HG02885 (cell line): ENCODE results near the gene ADGRV1.

Experiments
- ATAC-seq: cut with Tn5 transposase; IDR thresholded peaks from one replicate; pipeline ENCODE4 v1.9.1; 2021; ENCODE audit warnings: mild to moderate bottlenecking; ENCODE audit not compliant: unreplicated experiment, poor library complexity

The ADGRV1 gene

DNA sequence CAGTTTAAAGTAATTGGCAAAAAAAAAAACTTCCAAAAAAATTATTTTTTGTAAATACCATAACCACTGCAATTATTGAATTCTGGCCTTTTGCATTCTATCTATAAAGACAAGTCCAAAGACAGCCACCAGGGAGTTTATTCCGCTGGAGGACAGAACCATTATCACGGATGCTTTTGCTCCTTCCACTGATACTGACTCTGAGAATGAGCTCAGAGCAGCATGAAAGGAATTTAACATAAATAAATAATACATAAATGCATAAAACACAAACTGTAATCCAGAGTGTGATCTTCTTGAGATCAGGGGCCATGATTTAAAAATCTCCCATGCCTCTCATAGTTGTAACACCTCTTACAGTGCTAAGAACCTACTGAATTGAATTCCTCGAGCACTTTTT lies 559.8 kb downstream of the ADGRV1 start:
- no peak for ATAC-seq

DNA sequence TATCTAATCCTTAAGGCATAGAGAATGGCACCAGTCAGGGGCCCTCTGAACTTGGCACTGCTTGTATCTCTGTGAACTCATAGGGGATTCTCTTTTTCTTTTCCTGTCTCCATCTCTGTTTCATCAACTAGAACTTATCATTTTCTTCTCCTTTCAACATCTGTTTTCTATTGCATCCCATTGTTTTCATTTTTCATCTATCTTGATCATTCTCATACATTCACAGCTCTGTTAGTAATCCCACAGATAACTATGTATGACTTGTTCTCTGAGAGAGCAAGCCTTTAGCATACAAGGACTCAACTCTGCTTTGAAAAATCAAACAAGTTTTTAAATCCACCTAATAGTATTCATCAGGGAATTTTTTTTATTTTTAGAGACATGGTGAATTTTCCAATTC lies 560.2 kb downstream of the ADGRV1 start:
- ATAC-seq: no peak

DNA sequence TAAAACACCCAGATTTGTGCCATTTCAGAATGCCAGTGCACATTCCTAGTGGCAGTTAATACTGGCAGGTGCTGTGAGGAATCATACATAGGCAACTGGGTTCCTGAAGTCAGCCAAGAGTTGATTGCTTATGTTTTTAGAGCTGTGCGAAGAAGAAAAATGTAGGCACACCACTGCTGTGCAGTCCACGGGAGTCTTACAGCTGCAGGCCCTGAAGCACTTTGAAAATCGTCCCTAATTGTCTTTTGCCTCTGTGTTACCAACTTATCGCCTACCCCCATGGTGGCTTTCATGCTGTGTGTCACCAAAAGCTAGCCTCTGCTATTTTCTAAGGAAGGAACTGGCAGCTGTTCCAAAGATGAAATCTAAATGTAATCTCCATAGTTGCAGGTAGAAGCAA lies 560.6 kb downstream of the ADGRV1 start:
- no peak for ATAC-seq

DNA sequence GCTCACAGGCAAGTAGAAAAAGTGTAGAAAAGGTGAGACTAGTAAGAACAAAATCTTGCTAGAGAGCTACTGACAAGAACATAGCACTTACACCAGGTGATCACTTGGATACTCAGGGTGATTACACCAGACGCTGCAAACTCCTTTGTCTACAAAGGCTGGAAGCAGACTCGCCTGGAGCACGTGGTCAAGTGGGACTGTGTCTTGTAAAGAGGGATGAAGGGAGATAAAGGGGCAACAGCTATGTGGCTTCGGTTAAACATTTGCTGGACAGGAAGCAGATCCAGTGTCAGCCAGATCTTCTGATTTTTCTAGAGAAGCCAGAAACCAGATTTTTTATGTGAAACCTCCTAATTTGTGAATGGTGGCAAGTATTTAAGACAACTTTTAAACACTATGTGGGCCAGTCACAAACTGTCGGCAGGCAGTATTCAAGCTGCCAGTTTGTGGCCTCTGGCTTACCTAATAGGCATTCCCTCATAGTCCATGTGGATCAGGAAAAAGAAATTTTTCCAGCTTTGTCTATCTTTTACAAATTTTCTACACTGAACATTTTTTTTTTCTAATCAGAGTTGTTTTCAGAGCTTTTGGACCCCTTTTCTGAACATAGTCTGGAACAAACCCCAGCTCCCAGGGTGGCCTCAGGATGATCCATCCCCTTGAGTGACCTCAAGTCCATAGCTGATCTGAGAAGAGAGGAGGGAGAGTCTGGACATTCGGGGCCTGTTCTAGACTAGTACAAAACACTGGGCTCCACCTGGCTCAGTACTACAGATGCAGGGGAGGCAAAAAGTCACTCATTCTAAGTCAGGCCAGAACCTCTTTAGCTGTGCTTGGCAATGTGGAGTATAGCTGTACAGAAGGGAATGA lies 561.6 kb downstream of the ADGRV1 start:
- ATAC-seq: no peak

DNA sequence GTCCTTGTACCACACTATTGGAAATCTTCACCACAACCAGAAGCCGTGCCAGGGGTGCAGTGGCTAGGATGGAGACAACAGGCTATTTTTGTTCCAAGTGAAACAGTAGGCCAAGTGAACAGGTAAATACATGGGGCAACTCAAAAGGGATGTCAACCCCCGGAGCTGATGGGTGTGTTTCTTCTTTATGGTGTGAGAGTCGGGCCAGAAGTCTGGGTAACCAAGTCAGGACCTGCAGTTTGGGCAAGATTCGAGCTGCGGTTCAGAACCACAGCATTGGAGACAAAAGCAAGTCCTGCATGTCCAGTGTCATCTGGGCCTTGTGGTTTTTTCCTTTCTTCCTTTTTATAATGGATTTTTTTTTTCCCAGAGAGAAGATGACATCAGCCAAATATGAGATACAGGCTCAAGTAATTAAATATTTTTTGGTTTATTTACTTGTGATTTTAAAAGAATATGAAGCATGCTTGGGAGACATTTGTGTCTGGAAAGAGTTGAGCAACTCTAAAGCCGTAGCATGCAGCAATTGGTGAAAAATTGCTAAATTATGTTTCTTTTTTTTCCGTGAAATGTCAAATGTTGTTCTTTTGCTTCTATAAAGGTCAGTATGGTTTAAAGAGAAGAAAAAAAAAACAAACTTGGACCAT lies 562.9 kb downstream of the ADGRV1 start:
- no peak for ATAC-seq

DNA sequence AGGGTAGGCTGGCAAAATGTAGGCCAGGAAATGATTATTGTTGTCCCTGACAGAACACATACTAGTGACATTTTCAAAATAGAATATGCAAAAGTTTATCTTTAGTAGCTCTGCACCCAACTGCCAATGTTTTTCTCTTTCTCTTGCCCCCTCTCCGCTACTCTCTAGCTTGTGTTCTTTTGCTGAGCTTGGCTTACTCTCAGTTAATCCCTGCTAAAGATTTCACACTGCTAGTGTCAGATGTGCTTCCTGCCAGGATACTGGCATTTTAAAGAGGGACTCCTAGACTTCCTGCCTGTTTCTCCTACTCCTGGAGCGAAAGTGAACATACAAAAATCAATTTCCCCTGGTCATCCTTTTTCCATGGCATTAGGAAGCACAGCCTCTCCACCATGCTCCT lies 564.1 kb downstream of the ADGRV1 start:
- no peak for ATAC-seq

DNA sequence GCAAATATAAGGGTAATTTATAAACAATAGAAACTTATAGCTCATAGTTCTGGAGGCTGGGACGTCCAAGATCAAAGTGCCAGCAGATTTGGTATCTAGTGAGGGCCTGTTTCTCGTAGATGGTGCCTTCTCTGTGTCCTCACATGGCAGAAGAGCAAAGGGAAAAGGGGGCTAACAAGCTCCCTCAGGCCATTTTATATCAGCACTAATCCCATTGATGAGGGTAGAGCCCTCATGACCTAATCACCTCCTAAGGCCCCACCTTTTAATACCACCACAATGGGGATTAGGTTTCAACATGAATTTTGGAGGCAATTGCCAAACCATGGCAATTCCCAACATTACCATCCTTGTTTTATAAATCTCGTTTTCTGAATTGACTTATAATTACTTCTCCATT lies 564.7 kb downstream of the ADGRV1 start:
- ATAC-seq: no peak

DNA sequence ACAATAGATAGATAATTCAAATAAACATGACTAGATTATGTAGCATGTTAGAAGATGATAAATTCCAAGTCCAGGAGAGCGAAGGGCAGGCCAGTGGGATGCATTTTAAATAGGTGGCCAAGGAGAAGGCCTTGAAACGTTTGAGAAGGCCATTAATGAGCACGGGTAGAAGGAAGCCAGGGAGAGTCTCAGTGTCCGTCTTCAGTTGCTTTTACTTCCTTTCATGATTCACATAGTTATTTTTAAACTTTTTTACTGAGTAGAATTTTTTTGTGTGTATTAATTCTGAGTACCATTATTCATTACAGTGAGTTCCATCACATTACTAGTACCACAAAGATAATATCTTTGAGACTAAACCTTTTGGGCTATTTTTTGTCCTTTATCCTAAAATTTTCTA lies 565.3 kb downstream of the ADGRV1 start:
- ATAC-seq: no peak

DNA sequence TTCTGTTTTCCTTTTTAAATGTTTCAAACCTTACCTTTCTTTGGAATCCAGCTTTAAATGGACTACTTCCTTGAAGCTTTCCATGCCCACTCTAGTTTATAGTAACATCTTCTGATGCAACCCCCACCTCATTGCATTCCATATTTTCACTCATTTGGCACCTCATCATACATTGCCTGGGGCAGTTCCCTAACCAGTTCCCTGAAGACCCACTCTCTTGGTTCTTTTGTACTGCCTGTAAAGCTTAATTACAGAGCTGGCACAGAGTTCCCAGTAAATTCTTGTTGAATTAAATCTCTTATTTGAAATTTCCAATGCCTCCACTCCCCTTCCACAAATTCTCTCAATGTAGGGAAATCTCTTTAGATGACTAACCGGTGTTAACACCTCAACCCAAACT lies 567.3 kb downstream of the ADGRV1 start:
- no peak for ATAC-seq

DNA sequence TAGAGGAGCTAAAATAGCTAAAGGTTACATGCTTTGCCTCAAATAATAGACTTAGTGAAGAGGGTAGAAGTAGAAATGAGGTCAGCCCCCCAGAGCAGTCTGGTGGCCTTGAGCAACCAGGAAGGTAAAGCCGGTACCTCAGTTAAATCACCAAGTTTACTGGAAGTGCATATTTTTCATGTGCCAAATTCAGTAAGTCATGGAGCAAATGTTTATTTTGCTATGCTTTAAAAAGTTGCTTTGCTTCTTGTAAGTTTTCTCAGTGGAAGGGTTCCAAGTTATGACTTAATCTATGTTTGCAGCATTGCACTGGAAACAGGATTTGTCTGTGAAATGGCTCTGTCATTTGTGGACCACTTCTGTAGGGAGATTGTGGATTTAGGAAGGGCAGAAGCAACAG lies 567.9 kb downstream of the ADGRV1 start:
- no peak for ATAC-seq

DNA sequence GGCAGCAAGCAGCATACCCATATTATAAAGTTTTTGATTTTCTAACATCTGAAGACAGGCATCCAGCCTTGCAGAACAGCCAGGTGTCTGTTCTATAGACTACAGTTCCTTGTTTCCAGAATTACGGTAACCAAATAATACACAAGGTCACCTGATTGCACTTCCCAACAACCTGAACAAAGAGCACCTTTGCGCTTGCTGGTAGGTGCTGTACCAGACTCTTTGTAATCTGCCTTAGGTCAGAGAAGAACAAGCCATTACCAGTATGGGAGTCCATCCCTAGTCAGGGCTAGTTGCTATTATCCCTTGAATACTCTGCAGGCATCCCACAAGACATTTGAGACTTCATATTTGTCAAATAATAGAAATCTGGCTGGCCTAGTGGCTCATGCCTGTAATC lies 568.3 kb downstream of the ADGRV1 start:
- ATAC-seq: no peak

DNA sequence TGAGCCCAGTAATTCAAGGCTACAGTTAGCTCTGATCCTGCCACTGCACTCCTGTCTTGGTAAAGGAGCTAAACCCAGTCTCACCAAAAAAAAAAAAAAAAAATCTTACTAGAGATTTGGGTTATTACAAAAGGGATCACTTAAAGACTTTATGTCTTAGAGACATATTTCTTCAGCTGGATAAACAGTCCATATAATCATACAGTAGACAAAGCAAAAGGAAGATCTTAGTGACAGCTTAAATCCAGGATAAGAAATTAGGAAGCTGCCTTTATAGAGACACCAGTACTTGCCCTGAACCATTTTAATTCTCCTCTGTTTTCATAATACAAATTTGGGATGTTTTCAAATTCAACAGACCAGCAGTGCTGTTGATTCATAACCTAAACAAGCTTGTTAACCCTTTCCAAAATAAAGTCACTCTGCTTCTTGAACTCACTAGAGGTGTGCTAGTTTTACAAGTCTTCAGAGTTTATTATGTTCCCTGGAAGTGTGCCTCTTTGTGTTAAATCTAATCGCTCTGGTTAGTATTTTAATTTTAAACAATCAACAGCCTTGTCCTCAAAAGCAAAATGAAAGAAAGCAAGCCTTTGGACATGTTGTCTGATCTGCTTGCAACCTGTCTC lies 569.0 kb downstream of the ADGRV1 start:
- no peak for ATAC-seq

DNA sequence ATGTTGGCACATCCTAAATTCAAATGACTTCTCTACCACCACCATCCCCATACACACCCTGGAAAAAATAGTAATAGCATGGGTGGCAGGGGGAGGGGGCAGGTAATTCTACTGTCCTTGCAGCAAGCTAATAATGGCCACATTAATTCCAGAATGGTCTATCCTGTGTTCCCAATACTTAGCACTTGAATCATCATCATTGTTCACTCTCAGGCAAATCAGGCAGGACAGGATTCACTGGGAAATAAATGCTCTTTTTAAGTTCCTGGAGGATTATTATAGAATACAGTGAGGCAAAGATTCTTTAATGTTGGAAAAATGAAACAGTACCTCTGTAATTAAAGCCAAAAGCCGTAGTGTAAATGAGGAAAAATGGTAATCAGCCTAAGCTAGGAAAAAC lies 570.0 kb downstream of the ADGRV1 start:
- ATAC-seq: no peak

DNA sequence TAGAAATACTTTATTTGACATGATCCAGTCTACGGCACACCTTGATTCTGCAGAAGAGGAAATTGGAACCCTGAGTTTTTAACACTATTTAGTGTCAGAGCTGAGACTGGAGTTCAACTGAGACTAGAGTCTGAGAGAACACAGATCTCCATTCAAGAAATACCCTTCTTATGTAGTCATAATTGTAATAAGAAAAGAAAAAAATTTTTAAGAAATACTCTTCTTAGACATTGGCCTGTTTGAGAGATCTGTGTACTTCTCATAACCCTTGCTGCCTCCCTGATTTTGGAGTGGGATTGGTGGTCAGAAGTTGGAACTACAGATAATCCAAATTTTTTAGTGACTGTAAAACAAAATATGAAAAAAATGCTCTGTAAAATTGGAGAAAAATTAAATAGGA lies 571.2 kb downstream of the ADGRV1 start:
- ATAC-seq: no peak

DNA sequence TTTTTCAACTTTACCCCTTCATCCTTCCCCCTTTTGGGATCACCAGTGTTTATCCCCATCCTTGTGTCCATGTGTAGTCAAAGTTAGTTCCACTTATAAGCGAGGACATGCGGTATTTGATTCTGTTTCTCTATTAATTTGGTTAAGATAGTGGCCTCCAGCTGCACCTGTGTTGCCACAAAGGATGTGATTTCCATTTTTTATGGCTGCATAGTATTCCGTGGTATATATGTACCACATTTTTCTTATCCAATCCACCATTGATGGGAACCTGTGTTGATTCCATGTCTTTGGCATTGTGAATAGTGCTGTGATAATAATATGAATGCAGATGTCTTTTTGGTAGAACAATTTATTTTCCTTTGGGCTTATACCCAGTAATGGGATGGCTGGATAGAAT lies 572.2 kb downstream of the ADGRV1 start:
- no peak for ATAC-seq

DNA sequence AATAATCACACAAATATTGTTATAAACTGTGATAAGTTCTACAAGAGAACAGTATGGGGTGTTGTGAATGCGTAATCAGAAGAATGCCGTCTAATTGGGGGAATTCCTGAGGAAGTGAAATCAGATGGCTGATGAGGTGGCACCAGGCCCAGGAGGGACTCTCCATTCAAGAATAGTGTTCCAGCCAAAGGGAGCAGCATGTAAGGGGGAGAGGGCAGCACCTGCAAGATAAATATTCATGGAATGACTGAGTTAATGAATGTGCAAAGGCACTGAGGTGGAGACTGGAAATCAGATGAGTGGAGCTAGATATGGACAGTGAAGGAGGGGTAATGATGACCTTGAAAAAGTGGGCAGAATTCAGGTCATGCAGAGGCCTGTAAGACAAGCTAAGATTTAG lies 574.0 kb downstream of the ADGRV1 start:
- ATAC-seq: peak; percentile 68

DNA sequence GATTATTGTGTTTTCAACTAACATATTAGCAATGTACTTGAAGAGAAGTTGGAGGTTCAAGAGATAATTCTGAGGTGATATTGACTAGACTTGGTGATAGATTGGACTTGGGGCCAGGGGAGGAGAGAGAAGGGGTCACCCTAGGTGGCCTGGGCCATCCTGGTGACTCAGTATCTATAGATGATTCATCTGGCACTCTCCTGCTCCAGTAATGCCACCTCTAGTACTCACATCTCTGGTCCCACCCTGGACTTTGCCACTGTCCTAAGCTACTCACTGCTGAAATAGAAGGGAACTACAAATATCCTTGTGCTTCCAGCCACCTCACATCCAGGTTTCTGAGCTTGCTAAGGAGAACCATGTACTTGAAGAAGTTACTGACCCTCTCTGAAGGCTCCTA lies 574.6 kb downstream of the ADGRV1 start:
- ATAC-seq: no peak

DNA sequence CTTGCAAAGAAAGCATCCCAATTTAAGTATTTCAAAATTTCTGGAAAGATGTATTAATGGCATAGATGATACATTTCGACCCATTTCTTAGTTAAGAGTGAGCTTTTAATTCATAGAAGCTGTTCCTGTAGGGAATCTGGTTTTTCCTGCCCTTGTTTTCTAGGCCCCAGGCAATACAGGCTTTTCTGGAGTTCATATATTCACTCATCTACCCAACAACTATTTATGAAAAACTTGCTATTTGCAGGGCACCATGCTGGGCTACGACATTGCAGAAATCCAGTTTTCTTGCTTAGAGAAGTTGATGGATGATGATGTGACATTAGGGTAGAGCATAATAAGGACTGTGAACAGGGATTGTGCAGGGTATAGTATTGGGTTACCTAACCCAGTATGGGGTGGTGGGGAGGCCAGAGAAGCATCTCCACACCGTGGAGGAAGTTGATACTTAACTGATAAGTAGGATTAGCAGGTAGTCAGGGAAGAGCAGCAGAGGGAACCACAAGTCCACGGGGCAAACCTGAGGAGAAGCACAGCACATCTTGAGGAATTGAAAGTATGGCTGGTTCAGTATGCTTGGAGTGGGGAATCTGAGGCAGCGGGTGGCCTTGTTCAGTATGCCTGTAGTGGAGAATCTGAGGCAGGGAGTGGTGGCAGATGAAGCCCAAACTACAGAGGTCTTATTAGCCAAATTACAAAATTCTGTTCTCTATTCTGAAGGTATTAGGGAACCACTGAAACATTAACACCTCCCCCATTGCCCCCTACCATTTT lies 577.1 kb downstream of the ADGRV1 start:
- ATAC-seq: no peak

DNA sequence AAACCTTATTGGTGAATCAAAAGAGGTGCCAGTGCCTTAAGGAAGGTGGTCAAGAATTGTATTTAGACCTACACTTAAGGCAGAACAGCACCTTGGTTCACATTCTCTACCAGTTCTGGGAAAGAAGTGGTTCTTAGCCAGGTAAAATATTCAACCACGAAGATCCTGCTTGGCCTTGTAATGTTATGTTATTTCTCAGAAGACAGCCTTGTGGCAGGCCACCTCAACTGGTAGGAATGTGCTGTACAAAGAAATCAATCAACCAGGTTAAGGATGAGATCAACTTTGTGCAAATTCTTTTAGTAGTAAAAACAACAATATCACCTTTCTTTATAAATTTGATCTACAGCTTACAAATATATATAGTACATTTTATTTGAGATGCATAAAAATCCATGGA lies 577.7 kb downstream of the ADGRV1 start:
- no peak for ATAC-seq

DNA sequence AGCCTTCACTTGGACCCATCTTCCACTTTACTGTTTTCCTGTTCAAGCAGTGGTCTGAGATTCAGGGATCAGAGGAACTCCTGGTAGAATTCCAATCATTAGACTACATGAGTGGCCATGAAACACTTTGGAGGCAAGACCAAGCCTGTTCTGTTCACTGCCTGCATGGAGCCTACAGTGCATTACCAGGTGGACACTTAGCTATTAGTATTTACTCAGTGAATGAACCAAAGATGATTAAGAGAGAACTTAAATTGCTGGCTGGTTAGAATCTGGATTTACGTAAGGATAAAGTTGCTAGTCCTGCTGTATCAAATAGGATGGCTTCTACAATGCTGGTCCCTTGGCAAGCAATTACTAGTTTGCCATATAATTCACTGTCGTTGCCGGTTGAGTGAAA lies 579.0 kb downstream of the ADGRV1 start:
- ATAC-seq: no peak
